Upper lobe of right lung (tissue), 1 donor: ENCODE data around the gene HMCN1. TPM values are rescaled to one million over a fixed set of nuclear protein-coding genes. Genes with fewer than 3 reads are reported as not detected.

Experiments used
- ATAC-seq: fragments of 200-7000 bp; cut with Tn5 transposase; one replicate; pipeline ENCODE4 v1.9.1; 2020; ENCODE audit warnings: mild to moderate bottlenecking, moderate library complexity
- DNase-seq: peaks from one replicate; pipeline ENCODE4 v3.0.0-alpha.2; 2020
- H3K27ac ChIP-seq: fragments of 200-600 bp; one replicate; pipeline ENCODE4 v1.8.0; 2022
- H3K27me3 ChIP-seq: fragments of 200-600 bp; one replicate; pipeline ENCODE4 v1.8.0; 2022; ENCODE audit warnings: mild to moderate bottlenecking
- H3K36me3 ChIP-seq: fragments of 200-600 bp; one replicate; pipeline ENCODE4 v1.8.0; 2022
- H3K4me1 ChIP-seq: fragments of 200-600 bp; one replicate; pipeline ENCODE4 v1.8.0; 2022
- H3K4me3 ChIP-seq: fragments of 200-600 bp; one replicate; pipeline ENCODE4 v1.8.0; 2022; ENCODE audit warnings: mild to moderate bottlenecking
- H3K9me3 ChIP-seq: fragments of 200-600 bp; one replicate; pipeline ENCODE4 v1.8.0; 2022
- intact Hi-C: fragments of 100-400 bp; cut with DNase I; formaldehyde crosslinking; loops from one replicate; pipeline ENCODE4 v1.11.0; 2022
- total RNA-seq: library from RNA; stranded (reverse); fragmentation: NEBNext Ultra II Directional; extraction: Animal tissue kit (Norgen Biotek cat#: 25700); gene quantifications from one replicate; pipeline ENCODE4 v1.2.1, GENCODE V29; 2021
- TF ChIP-seq, protein P1 (sequence below): fragments of 200-600 bp; IDR thresholded peaks from one replicate; pipeline ENCODE4 v1.8.0; 2022; ENCODE audit warnings: antibody characterized with exemption
- donor health status: DM: no; HTN: yes; CAD: no; lungs with severe emphysema.

HMCN1 gene
- total RNA-seq, 1 donor from 2014 or later, result 45.4 TPM

DNA sequence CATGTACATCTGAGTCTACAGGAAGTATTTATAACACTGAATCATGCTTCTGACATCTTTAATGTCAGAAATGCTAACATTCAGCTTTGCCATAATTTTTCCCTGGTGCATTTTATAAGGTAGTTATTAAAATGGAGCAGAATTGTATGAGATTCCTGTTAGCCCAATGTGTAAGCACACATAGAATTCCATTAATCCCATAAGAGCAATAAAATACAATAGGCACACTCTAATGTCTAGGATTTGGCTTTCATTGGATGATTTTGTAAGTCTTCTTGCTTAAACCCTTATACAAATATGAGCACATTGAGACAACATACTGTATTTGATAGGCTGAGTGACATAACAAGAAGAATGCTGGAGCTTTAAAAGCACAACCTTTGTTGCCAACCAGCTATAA is 256.4 kb downstream of the HMCN1 start:
- DNase-seq, result no peak
- intact Hi-C loops, result no loop called here
- TF ChIP-seq, protein P1, sequence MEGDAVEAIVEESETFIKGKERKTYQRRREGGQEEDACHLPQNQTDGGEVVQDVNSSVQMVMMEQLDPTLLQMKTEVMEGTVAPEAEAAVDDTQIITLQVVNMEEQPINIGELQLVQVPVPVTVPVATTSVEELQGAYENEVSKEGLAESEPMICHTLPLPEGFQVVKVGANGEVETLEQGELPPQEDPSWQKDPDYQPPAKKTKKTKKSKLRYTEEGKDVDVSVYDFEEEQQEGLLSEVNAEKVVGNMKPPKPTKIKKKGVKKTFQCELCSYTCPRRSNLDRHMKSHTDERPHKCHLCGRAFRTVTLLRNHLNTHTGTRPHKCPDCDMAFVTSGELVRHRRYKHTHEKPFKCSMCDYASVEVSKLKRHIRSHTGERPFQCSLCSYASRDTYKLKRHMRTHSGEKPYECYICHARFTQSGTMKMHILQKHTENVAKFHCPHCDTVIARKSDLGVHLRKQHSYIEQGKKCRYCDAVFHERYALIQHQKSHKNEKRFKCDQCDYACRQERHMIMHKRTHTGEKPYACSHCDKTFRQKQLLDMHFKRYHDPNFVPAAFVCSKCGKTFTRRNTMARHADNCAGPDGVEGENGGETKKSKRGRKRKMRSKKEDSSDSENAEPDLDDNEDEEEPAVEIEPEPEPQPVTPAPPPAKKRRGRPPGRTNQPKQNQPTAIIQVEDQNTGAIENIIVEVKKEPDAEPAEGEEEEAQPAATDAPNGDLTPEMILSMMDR, result no peak
- no peaks in the 10 kb centered on the region for H3K27me3 ChIP-seq
- H3K27ac ChIP-seq, result no peak overlapping the region
- no peaks in the 10 kb centered on the region for H3K4me1 ChIP-seq
- no peak overlapping the region for H3K4me3 ChIP-seq
- ATAC-seq, result no peak
- H3K36me3 ChIP-seq, result no peaks in the 10 kb centered on the region
- H3K9me3 ChIP-seq, result no peaks in the 10 kb centered on the region

DNA sequence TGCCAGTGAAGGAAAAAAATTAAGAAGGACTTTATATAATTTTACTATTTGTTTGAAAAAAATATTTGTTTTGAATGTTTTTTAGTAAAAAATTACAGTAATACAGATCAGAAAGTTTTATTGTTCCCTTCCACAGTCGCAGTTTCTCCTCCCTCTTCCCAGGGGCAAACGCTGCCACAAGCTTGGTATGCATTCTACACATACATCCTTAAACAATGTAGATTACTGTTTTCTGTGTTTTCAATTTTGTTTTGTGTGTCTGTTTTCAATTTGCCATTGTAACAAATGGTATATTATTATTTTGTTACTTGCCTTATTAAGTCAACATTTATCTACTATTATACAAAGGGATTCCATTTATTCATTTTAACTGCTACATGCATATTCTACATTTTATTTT is 257.1 kb downstream of the HMCN1 start:
- no peaks in the 10 kb centered on the region for H3K27me3 ChIP-seq
- no peak for ATAC-seq
- H3K36me3 ChIP-seq, result no peaks in the 10 kb centered on the region
- H3K27ac ChIP-seq, result no peak overlapping the region
- H3K4me1 ChIP-seq, result no peaks in the 10 kb centered on the region
- no peaks in the 10 kb centered on the region for H3K9me3 ChIP-seq
- DNase-seq, result no peak
- TF ChIP-seq, protein P1, result no peak
- no peak overlapping the region for H3K4me3 ChIP-seq
- intact Hi-C loops, result no loop called here

DNA sequence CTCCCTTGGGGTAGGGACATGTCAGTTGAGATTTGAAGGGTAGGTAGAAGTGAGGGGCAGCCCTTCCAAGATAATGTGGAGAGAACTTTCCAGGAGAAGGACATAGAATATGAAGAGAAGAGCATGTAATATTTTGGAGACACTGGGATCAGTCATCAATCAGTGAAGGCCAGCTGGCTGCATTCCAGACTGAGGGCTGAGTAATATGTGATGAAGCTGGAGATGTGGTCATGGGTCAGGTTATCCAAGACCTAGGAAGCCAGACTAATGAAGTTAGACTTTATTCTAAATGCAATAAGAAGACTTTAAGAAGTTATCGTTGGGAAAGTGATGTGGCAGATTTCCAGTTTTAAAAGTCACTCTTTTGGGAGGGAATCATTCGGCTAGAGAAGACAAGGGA is 262.0 kb downstream of the HMCN1 start:
- TF ChIP-seq, protein P1, result no peak
- ATAC-seq (no peak), DNase-seq (no peak)
- Histone ChIP-seq H3K4me1 (no peaks in the 10 kb centered on the region), H3K36me3 (no peaks in the 10 kb centered on the region), H3K4me3 (no peak overlapping the region), H3K27ac (no peak overlapping the region), H3K27me3 (no peaks in the 10 kb centered on the region), H3K9me3 (no peaks in the 10 kb centered on the region)
- intact Hi-C loops, result no loop called here

DNA sequence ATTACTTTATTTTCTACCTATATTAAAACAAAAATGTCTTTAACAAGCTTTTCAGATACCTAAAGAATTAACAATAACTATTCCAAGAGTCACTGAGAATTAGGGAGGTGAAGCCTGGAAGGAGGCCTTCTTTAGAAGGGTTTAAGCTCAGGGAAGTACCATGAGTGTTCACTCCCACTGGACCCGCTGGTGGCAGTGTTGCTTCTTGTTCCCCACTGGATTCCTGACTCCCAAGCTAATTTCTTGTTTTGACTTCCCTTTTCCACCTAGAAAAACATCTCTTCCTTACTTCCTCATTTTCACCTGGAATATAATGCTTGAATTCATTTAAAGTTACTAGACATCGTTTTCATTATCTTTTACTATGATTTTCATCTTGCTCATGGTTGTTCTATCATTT is 264.2 kb downstream of the HMCN1 start:
- Histone ChIP-seq H3K27me3 (no peaks in the 10 kb centered on the region), H3K4me1 (no peaks in the 10 kb centered on the region), H3K9me3 (no peaks in the 10 kb centered on the region), H3K27ac (no peak overlapping the region), H3K4me3 (no peak overlapping the region), H3K36me3 (no peaks in the 10 kb centered on the region)
- DNase-seq (no peak), ATAC-seq (peak; percentile 37)
- TF ChIP-seq, protein P1, result peak; percentile 4
- intact Hi-C loops, result no loop called here

DNA sequence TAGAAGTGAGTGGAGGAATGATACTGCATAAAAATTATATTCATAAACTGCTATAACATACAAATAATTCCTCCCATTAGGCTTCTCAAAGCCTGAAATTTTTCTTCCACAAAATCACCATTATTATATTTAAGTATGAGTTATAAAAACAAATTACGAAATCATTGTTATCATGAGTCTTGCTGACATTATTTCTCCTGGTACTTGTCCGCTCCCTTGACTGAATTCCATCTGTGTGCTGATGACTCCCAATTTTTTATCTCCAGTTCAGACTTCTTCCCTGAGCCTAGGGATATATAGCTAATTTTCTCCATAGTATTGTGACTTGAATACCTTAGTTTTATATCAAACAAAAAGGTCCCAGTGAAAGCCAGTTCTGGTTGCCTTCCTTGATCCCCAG is 268.2 kb downstream of the HMCN1 start:
- Histone ChIP-seq H3K27ac (no peak overlapping the region), H3K36me3 (no peaks in the 10 kb centered on the region), H3K4me3 (no peak overlapping the region), H3K9me3 (no peaks in the 10 kb centered on the region), H3K4me1 (no peaks in the 10 kb centered on the region), H3K27me3 (no peaks in the 10 kb centered on the region)
- DNase-seq (no peak), ATAC-seq (no peak)
- TF ChIP-seq, protein P1, result no peak
- intact Hi-C loops, result no loop called here

DNA sequence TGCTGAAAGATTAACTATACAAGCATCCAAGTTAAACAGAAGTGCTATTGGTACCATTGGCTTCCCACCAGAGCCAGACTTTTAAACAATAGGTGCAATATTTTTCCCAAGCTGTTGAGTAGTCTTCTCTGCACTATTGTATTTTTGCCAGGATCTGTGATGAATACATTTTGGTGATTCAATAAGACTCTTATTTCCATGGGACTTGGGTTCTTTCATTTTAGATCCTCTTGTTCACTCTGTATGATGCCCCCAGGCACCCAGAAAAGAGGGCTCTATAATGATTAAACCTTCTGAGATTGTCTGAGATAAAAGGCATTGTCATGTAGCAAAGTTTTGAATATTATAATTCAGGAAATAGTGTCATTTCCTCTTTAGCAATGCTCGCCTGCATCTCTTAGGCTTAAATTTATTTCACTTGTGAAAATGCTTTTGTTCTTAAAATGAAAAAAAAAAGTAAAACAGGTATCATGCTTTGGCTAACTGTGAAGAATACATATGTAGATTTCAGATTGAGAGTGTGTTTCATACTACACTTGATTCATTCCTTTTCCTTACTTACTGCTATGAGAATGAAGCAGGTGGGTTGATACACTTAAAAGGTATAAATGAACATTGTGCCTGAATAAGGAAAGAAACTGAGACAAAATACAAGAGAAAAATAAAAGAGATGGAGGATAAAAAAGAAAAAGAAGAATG is 275.0 kb downstream of the HMCN1 start:
- DNase-seq (no peak), ATAC-seq (no peak)
- no peak overlapping the region for H3K27ac ChIP-seq
- H3K27me3 ChIP-seq, result no peaks in the 10 kb centered on the region
- H3K4me1 ChIP-seq, result no peaks in the 10 kb centered on the region
- TF ChIP-seq, protein P1, result no peak
- no peak overlapping the region for H3K4me3 ChIP-seq
- intact Hi-C loops, result no loop called here
- H3K9me3 ChIP-seq, result no peaks in the 10 kb centered on the region
- no peaks in the 10 kb centered on the region for H3K36me3 ChIP-seq
